Measurements from ENCODE around the gene PCDHGA1. TPM values are rescaled to one million over a fixed set of nuclear protein-coding genes. Genes with fewer than 3 reads are reported as not detected.

PCDHGA1 gene
- total RNA-seq, 1 experiment from 2014 or later = not detected

DNA sequence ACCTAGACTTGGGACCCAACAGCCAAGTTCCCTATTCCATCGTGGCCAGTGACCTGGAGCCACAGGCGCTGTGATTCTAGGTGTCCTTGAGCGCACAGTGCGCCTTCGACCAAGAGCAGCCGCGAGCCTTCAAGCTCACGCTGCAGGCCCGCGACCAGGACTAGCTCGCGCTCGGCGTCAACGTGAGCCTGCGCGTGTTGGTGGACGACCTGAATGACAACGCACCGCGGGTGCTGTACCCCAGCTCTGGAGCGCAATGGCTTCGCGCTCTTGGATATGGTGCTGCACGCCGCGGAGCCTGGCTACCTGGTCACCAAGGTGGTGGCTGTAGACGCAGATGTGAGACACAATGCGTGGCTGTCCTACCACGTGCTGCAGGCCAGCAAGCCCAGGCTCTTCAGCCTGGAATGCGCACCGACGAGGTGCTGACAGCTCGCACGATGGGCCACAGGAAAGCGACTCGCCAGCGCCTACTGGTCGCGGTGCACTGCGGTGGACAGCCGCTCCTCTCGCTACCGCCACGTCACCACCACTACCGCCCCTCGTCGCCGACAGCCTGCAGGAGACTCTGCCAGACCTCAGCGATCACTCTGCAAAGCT, 111.4 kb downstream of the PCDHGA1 start:
- no peak for DNase-seq
- TF ChIP-seq, protein P1, sequence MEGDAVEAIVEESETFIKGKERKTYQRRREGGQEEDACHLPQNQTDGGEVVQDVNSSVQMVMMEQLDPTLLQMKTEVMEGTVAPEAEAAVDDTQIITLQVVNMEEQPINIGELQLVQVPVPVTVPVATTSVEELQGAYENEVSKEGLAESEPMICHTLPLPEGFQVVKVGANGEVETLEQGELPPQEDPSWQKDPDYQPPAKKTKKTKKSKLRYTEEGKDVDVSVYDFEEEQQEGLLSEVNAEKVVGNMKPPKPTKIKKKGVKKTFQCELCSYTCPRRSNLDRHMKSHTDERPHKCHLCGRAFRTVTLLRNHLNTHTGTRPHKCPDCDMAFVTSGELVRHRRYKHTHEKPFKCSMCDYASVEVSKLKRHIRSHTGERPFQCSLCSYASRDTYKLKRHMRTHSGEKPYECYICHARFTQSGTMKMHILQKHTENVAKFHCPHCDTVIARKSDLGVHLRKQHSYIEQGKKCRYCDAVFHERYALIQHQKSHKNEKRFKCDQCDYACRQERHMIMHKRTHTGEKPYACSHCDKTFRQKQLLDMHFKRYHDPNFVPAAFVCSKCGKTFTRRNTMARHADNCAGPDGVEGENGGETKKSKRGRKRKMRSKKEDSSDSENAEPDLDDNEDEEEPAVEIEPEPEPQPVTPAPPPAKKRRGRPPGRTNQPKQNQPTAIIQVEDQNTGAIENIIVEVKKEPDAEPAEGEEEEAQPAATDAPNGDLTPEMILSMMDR (IDR thresholded peaks at IDR 0.05; ENCODE audit: unreplicated experiment) = no peak
- H3K9me3 Mint-ChIP-seq (ENCODE audit: low read depth, unreplicated experiment) = peaks cover 9% of the 10 kb centered on the region
- no TSS peak for BruUV-seq (replicated peaks)
- no peaks in the 10 kb centered on the region for H3K27me3 Mint-ChIP-seq (ENCODE audit: unreplicated experiment)
- no peak overlapping the region for H3K27ac Mint-ChIP-seq (ENCODE audit: unreplicated experiment)
- H3K4me1 Mint-ChIP-seq (ENCODE audit: low read depth, unreplicated experiment) = no peaks in the 10 kb centered on the region
- intact Hi-C loops (cut with micrococcal nuclease; ENCODE audit: unreplicated experiment) = no loop called here
- CTCF ChIA-PET = no interaction called here
- no peak overlapping the region for H3K4me3 Mint-ChIP-seq (ENCODE audit: low read depth, unreplicated experiment)
- H3K36me3 Mint-ChIP-seq (ENCODE audit: insufficient read depth, unreplicated experiment) = no peaks in the 10 kb centered on the region

DNA sequence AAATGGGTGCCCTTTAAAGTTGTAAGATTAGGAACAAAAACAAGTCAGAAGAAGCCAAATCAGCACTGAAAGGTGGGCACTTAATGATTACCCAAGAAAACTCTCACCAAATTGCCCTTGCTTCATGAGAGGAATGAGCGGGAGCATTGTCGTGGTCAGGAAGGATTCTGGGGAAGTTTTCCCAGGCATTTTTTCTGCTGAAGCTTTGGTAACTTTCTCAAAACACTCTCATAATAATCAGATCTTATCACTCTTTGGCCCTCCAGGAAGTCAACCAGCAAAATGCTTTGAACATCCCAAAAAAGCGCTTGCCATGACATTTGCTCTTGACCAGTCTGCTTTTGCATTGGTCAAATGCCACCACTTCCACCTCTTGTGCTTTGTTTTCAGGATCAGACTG, 135.0 kb downstream of the PCDHGA1 start:
- no TSS peak for BruUV-seq (replicated peaks)
- CTCF ChIA-PET = no interaction called here
- H3K9me3 Mint-ChIP-seq (ENCODE audit: low read depth, unreplicated experiment) = no peaks in the 10 kb centered on the region
- TF ChIP-seq, protein P1 (IDR thresholded peaks at IDR 0.05; ENCODE audit: unreplicated experiment) = no peak
- no peak for DNase-seq
- H3K36me3 Mint-ChIP-seq (ENCODE audit: insufficient read depth, unreplicated experiment) = peaks cover 4% of the 10 kb centered on the region
- no peaks in the 10 kb centered on the region for H3K27me3 Mint-ChIP-seq (ENCODE audit: unreplicated experiment)
- no peak overlapping the region for H3K4me3 Mint-ChIP-seq (ENCODE audit: low read depth, unreplicated experiment)
- no peaks in the 10 kb centered on the region for H3K4me1 Mint-ChIP-seq (ENCODE audit: low read depth, unreplicated experiment)
- intact Hi-C loops (cut with micrococcal nuclease; ENCODE audit: unreplicated experiment) = no loop called here
- no peak overlapping the region for H3K27ac Mint-ChIP-seq (ENCODE audit: unreplicated experiment)

- CTCF ChIA-PET = interaction anchor here (0.5 to 2.2 kb wide), 20 partner anchors 10 to 690 kb away, joined by 3 to 27 read pairs (median 4); partner anchors contain the start of genes PCDHA1, PCDHB14, PCDHGA9 and PCDHGB3
- Mint-ChIP-seq H3K4me1 (ENCODE audit: low read depth, unreplicated experiment) (peaks cover 10% of the 10 kb centered on the region), H3K36me3 (ENCODE audit: insufficient read depth, unreplicated experiment) (peaks cover 28% of the 10 kb centered on the region), H3K4me3 (ENCODE audit: low read depth, unreplicated experiment) (peak within 1 kb of the TSS; percentile 91), H3K27me3 (ENCODE audit: unreplicated experiment) (no peaks in the 10 kb centered on the region), H3K9me3 (ENCODE audit: low read depth, unreplicated experiment) (no peaks in the 10 kb centered on the region), H3K27ac (ENCODE audit: unreplicated experiment) (peak within 1 kb of the TSS; percentile 80)
- BruUV-seq (replicated peaks) = no TSS peak
- DNase-seq = peak; percentile 95
- TF ChIP-seq, protein P1 (IDR thresholded peaks at IDR 0.05; ENCODE audit: unreplicated experiment) = no peak
- intact Hi-C loops (cut with micrococcal nuclease; ENCODE audit: unreplicated experiment) = loop anchor here (1.0 to 5.0 kb wide), 4 partner anchors 18 to 82 kb away; partner anchors contain the start of gene PCDHGA9
Measured at GRCh38 chr5:141475625-141476131, 145.4 kb downstream of the PCDHGA1 start, which contains the start of gene PCDHGC3. Gene PCDHGC3 (plus strand): TSS chr5:141475966. CDS start chr5:141476117, 151 bp downstream.

DNA sequence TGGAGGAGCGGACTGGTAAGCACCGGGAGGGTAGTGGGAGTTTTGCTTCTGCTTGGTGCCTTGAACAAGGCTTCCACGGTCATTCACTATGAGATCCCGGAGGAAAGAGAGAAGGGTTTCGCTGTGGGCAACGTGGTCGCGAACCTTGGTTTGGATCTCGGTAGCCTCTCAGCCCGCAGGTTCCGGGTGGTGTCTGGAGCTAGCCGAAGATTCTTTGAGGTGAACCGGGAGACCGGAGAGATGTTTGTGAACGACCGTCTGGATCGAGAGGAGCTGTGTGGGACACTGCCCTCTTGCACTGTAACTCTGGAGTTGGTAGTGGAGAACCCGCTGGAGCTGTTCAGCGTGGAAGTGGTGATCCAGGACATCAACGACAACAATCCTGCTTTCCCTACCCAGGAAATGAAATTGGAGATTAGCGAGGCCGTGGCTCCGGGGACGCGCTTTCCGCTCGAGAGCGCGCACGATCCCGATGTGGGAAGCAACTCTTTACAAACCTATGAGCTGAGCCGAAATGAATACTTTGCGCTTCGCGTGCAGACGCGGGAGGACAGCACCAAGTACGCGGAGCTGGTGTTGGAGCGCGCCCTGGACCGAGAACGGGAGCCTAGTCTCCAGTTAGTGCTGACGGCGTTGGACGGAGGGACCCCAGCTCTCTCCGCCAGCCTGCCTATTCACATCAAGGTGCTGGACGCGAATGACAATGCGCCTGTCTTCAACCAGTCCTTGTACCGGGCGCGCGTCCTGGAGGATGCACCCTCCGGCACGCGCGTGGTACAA, 146.0 kb downstream of the PCDHGA1 start:
- DNase-seq = peak; percentile 55
- BruUV-seq (replicated peaks) = TSS peak; percentile 76
- intact Hi-C loops (cut with micrococcal nuclease; ENCODE audit: unreplicated experiment) = loop anchor here (5.0 kb wide), 2 partner anchors 74 to 81 kb away; partner anchors contain the start of gene PCDHGA9
- H3K36me3 Mint-ChIP-seq (ENCODE audit: insufficient read depth, unreplicated experiment) = peaks cover 28% of the 10 kb centered on the region
- TF ChIP-seq, protein P1 (IDR thresholded peaks at IDR 0.05; ENCODE audit: unreplicated experiment) = no peak
- H3K4me3 Mint-ChIP-seq (ENCODE audit: low read depth, unreplicated experiment) = peak overlapping the region; percentile 91
- CTCF ChIA-PET = interaction anchor here (0.5 to 2.2 kb wide), 11 partner anchors 21 to 690 kb away, joined by 3 to 27 read pairs (median 5); partner anchors contain the start of genes PCDHA1, PCDHB14, PCDHGA9 and PCDHGB7
- H3K4me1 Mint-ChIP-seq (ENCODE audit: low read depth, unreplicated experiment) = peaks cover 10% of the 10 kb centered on the region
- H3K9me3 Mint-ChIP-seq (ENCODE audit: low read depth, unreplicated experiment) = no peaks in the 10 kb centered on the region
- H3K27ac Mint-ChIP-seq (ENCODE audit: unreplicated experiment) = peak overlapping the region; percentile 80
- no peaks in the 10 kb centered on the region for H3K27me3 Mint-ChIP-seq (ENCODE audit: unreplicated experiment)
